ENCODE data around the gene CD86.

The CD86 gene

GRCh38 chr3:122058294-122058693, 3.1 kb downstream of the CD86 start:
- DNase-seq (ENCODE audit: low read depth in 2 of 2, low spot score in 1 of 2) = no peak

- DNase-seq (ENCODE audit: low read depth in 2 of 2, low spot score in 1 of 2) = no peak
Measured at GRCh38 chr3:122060040-122060698, 5.0 kb downstream of the CD86 start.

GRCh38 chr3:122063908-122064307, 8.7 kb downstream of the CD86 start:
- DNase-seq (ENCODE audit: low read depth in 2 of 2, low spot score in 1 of 2) = no peak

- DNase-seq (ENCODE audit: low read depth in 2 of 2, low spot score in 1 of 2) = no peak
Measured at GRCh38 chr3:122064326-122064725, 9.2 kb downstream of the CD86 start.

- DNase-seq (ENCODE audit: low read depth in 2 of 2, low spot score in 1 of 2) = no peak
Measured at GRCh38 chr3:122066331-122067213, 11.4 kb downstream of the CD86 start.

GRCh38 chr3:122067214-122067550, 12.0 kb downstream of the CD86 start:
- DNase-seq (ENCODE audit: low read depth in 2 of 2, low spot score in 1 of 2) = no peak

GRCh38 chr3:122067588-122068240, 12.6 kb downstream of the CD86 start:
- no peak for DNase-seq (ENCODE audit: low read depth in 2 of 2, low spot score in 1 of 2)

- no peak for DNase-seq (ENCODE audit: low read depth in 2 of 2, low spot score in 1 of 2)
Measured at GRCh38 chr3:122074621-122075265, 19.6 kb downstream of the CD86 start.

- no peak for DNase-seq (ENCODE audit: low read depth in 2 of 2, low spot score in 1 of 2)
Measured at GRCh38 chr3:122076491-122077292, 21.5 kb downstream of the CD86 start.

GRCh38 chr3:122077293-122078234, 22.4 kb downstream of the CD86 start:
- DNase-seq (ENCODE audit: low read depth in 2 of 2, low spot score in 1 of 2) = no peak

GRCh38 chr3:122078235-122078935, 23.2 kb downstream of the CD86 start:
- DNase-seq (ENCODE audit: low read depth in 2 of 2, low spot score in 1 of 2) = no peak

GRCh38 chr3:122079524-122080206, 24.5 kb downstream of the CD86 start:
- DNase-seq (ENCODE audit: low read depth in 2 of 2, low spot score in 1 of 2) = no peak

GRCh38 chr3:122080207-122080587, 25.0 kb downstream of the CD86 start:
- DNase-seq (ENCODE audit: low read depth in 2 of 2, low spot score in 1 of 2) = no peak

- no peak for DNase-seq (ENCODE audit: low read depth in 2 of 2, low spot score in 1 of 2)
Measured at GRCh38 chr3:122081543-122082247, 26.5 kb downstream of the CD86 start.

GRCh38 chr3:122082357-122082756, 27.2 kb downstream of the CD86 start:
- DNase-seq (ENCODE audit: low read depth in 2 of 2, low spot score in 1 of 2) = no peak

- no peak for DNase-seq (ENCODE audit: low read depth in 2 of 2, low spot score in 1 of 2)
Measured at GRCh38 chr3:122084799-122085198, 29.6 kb downstream of the CD86 start.

GRCh38 chr3:122085673-122086072, 30.5 kb downstream of the CD86 start:
- DNase-seq (ENCODE audit: low read depth in 2 of 2, low spot score in 1 of 2) = no peak

GRCh38 chr3:122088531-122088930, 33.4 kb downstream of the CD86 start:
- DNase-seq (ENCODE audit: low read depth in 2 of 2, low spot score in 1 of 2) = no peak

Data from stimulated activated CD8-positive, alpha-beta memory T cell treated with anti-CD3 and anti-CD28 coated beads, Interleukin-4, amount 100 ng/mL, for 4 hours (primary cell).